Right lobe of liver (tissue), 6 donors: Measurements from ENCODE around the gene SLX4IP. TPM values are rescaled to one million over a fixed set of nuclear protein-coding genes. Genes with fewer than 3 reads are reported as not detected.

Experiments used
- ATAC-seq, 4 donors: fragments of 200-7000 bp; cut with Tn5 transposase; one replicate each; pipeline ENCODE4 v1.9.1; 2020; ENCODE audit warnings: mild to moderate bottlenecking in 4 of 4, moderate library complexity in 4 of 4
- DNase-seq, 3 donors: peaks; one replicate each; pipeline ENCODE4 v3.0.0-alpha.2; 2020
- H3K27ac ChIP-seq, 3 donors: fragments of 200-600 bp; one replicate each; pipeline ENCODE4 v1.8.0; 2022
- H3K27me3 ChIP-seq, 2 donors: fragments of 200-600 bp; one replicate each; pipeline ENCODE4 v1.8.0; 2022
- H3K36me3 ChIP-seq, 4 donors: fragments of 200-600 bp; sonication (generic) in 1 of 4; one replicate each; pipeline versions ENCODE4 v1.5.1 to v1.8.0; 2017 to 2022; ENCODE audit warnings: control low read depth in 1 of 4
- H3K4me1 ChIP-seq, 4 donors: fragments of 200-600 bp; sonication (generic) in 1 of 4; one replicate each; pipeline versions ENCODE4 v1.5.1 to v1.8.0; 2017 to 2022; ENCODE audit warnings: control low read depth in 1 of 4
- H3K4me3 ChIP-seq, 3 donors: fragments of 200-600 bp; one replicate each; pipeline ENCODE4 v1.8.0; 2022
- H3K9me3 ChIP-seq, 4 donors: fragments of 200-600 bp; sonication (generic) in 1 of 4; one replicate each; pipeline versions ENCODE4 v1.5.1 to v1.8.0; 2017 to 2022; ENCODE audit warnings: control low read depth in 1 of 4
- POLR2A ChIP-seq: fragments of 450-650 bp; IDR thresholded peaks from one replicate; pipeline ENCODE4 v1.6.1; 2017; ENCODE audit warnings: antibody characterized with exemption, mild to moderate bottlenecking
- WGBS: methylation state at CpG from one replicate; pipeline ENCODE4 v1.1.6; 2018; ENCODE audit warnings: low coverage, low lambda C conversion rate; ENCODE audit not compliant: insufficient coverage; ENCODE audit errors: missing lambda C conversion rate; 5-methylcytosine and 5-hydroxymethylcytosine counted together
- intact Hi-C, 2 donors: fragments of 100-400 bp; cut with DNase I; formaldehyde crosslinking; loops; one replicate each; pipeline versions ENCODE4 v1.11.2 to v1.14.1; 2022
- total RNA-seq, 6 experiments: library from RNA; depleted of rRNA in 2 of 6; stranded (reverse); fragments of >200 nt in 2 of 6; fragmentation: NEBNext Ultra II Directional in 3 of 6; extraction: Animal tissue kit (Norgen Biotek cat#: 25700) in 3 of 6; gene quantifications; one replicate each; pipeline versions ENCODE4 v1.1.0 to v1.2.4, GENCODE V29; 2016 to 2023
- TF ChIP-seq, protein P1 (sequence below), 4 donors: fragments of 200-600 bp in 3 of 4; fragments of 450-650 bp in 1 of 4; IDR thresholded peaks; one replicate each; pipeline versions ENCODE4 v1.5.1 to v1.8.0; 2016 to 2022; ENCODE audit warnings: antibody characterized with exemption in 4 of 4, mild to moderate bottlenecking in 2 of 4
- donor health status: DM: no; HTN: yes; CAD: no.
- donor health status: DM: no; HTN: no; CAD: no.
- donor health status: DM: no; HTN: no; CAD: no.
- donor health status: DM: no; HTN: yes; CAD: no.
- donor health status: DM: no; HTN: yes; CAD: no.

Gene SLX4IP
- total RNA-seq, 6 experiments from 2014 or later: 2.0 to 4.0 (median 3.5) TPM

DNA sequence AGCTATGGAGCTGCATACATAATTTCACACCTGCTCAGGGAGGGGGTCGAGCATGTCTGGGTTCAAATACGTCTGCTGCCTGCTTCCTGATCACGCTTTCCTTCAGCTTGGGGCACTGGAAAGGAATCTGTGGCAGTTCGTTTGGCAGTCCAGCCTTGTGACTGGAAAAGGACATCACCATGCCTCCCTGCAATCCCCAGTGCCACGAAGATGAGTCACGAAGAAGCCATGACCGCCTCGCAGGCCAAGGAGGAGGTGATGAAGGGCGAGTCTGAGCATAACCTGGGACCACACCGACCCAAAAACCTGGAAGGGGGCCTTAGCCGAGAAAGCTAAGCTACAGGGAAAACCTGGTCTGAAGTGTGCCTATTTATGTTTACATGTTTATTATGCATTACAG lies 225.6 kb downstream of the SLX4IP start:
- Histone ChIP-seq H3K4me1 (no peaks in the 10 kb centered on the region), H3K9me3 (no peaks in the 10 kb centered on the region), H3K36me3 (no peaks in the 10 kb centered on the region), H3K4me3 (no peak overlapping the region), H3K27me3 (no peaks in the 10 kb centered on the region), H3K27ac (peak overlapping the region in 1 of 3 donors; percentile 18)
- TF ChIP-seq, protein P1, sequence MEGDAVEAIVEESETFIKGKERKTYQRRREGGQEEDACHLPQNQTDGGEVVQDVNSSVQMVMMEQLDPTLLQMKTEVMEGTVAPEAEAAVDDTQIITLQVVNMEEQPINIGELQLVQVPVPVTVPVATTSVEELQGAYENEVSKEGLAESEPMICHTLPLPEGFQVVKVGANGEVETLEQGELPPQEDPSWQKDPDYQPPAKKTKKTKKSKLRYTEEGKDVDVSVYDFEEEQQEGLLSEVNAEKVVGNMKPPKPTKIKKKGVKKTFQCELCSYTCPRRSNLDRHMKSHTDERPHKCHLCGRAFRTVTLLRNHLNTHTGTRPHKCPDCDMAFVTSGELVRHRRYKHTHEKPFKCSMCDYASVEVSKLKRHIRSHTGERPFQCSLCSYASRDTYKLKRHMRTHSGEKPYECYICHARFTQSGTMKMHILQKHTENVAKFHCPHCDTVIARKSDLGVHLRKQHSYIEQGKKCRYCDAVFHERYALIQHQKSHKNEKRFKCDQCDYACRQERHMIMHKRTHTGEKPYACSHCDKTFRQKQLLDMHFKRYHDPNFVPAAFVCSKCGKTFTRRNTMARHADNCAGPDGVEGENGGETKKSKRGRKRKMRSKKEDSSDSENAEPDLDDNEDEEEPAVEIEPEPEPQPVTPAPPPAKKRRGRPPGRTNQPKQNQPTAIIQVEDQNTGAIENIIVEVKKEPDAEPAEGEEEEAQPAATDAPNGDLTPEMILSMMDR (IDR thresholded peaks at IDR 0.05): no peak
- TF ChIP-seq POLR2A: no peak
- 64% methylated on average over 8 of the region's 11 CpGs for WGBS
- intact Hi-C loops: no loop called here
- DNase-seq (no peak), ATAC-seq (no peak)

DNA sequence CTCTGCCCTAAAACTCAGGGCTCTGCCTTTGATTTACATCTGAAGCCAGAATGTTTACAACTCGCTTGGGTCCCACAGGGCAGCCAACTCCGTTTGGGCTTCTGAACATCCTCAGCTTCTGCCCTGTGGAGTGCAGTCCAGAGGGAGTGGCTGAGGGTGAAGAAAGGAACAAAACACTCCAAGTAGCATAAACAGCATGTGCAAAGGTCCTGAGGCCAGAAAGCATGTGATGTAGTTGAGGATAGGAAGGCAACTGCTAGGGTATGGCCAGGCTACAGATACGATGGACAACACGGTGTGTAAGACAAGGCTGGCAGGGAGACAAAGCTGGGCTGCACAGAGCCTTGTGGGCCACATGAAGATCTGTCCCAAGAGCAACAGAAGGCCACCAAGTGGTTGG lies 226.2 kb downstream of the SLX4IP start:
- Histone ChIP-seq H3K27me3 (no peaks in the 10 kb centered on the region), H3K9me3 (no peaks in the 10 kb centered on the region), H3K36me3 (no peaks in the 10 kb centered on the region), H3K4me3 (no peak overlapping the region), H3K27ac (no peak overlapping the region), H3K4me1 (no peaks in the 10 kb centered on the region)
- intact Hi-C loops: no loop called here
- DNase-seq (peak in 1 of 3 donors; percentile 6), ATAC-seq (no peak)
- 94% methylated on average over 3 of the region's 4 CpGs for WGBS
- TF ChIP-seq, protein P1 (IDR thresholded peaks at IDR 0.05): no peak
- TF ChIP-seq POLR2A: no peak

DNA sequence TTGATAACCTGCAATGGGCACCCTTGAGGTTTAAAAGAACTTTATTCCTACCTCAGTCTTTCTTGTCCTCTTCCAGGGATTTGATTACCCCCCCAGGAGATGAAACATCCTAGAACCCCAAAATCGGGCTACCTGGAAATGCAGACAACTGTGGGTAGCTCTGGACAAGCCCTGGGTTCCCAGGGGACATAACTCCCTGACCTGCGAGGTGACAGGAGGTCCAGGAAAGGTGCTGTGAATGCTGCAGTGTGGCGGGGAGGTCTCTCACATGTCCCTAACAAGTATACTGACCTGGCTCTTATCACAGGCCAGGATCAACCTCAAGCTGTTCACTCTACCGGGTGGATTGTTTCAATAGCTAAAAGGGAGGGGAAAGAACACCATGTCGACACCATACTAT lies 227.0 kb downstream of the SLX4IP start:
- no peaks in the 10 kb centered on the region for H3K36me3 ChIP-seq
- H3K27ac ChIP-seq: no peak overlapping the region
- TF ChIP-seq, protein P1 (IDR thresholded peaks at IDR 0.05): no peak
- no peak for TF ChIP-seq POLR2A
- no peak overlapping the region for H3K4me3 ChIP-seq
- intact Hi-C loops: no loop called here
- WGBS: 80% methylated on average over 2 of the region's 5 CpGs
- no peak for DNase-seq
- no peaks in the 10 kb centered on the region for H3K27me3 ChIP-seq
- ATAC-seq: no peak
- H3K9me3 ChIP-seq: no peaks in the 10 kb centered on the region
- H3K4me1 ChIP-seq: no peaks in the 10 kb centered on the region

DNA sequence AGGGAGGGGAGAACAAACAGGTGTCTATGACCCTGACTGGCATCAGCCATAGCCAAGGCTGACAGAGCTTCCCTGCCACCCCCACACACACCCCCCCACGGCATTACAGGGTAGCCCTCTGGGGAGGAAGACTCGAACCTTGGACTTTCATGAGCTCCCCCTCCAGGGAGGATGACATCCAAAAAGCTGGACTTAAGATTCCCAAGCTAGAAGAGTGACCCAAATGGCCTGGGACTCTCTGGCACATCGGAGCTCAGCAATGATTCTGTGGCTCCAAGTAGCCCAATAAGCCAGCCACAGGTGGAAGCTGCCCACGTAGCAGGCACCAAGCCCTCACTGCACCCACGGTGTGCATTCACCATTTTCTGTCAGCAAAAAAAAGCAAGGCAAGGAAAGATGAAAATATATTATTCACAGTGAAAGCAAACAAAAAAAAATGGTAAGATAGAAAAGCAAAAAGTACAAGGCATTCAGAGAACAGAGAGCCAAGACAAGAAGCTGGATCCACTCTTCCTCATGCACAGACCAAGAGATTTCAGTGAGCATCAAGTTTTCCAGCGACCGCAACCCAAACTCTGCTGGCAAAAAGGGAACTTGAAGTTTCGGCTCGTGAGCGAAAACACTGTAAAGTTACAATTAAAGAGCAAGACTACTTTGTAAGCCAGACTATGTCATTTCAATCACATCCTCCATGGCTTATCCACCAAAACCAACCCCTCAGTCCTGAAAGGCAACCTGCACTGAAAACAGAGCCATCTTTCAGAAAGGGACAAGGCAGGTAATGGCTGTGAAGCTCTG lies 227.8 kb downstream of the SLX4IP start:
- no peak overlapping the region for H3K27ac ChIP-seq
- H3K27me3 ChIP-seq: no peaks in the 10 kb centered on the region
- intact Hi-C loops: no loop called here
- H3K4me3 ChIP-seq: no peak overlapping the region
- ATAC-seq (peak in 1 of 4 donors; percentile 42), DNase-seq (peak in 1 of 3 donors; percentile 32)
- TF ChIP-seq, protein P1 (IDR thresholded peaks at IDR 0.05): no peak
- TF ChIP-seq POLR2A: no peak
- H3K9me3 ChIP-seq: no peaks in the 10 kb centered on the region
- no peaks in the 10 kb centered on the region for H3K36me3 ChIP-seq
- H3K4me1 ChIP-seq: no peaks in the 10 kb centered on the region
- WGBS: 69% methylated on average over 10 of the region's 10 CpGs
